ENCODE results near the gene ANO1. TPM values are rescaled to one million over a fixed set of nuclear protein-coding genes. Genes with fewer than 3 reads are reported as not detected.

Gene ANO1
- total RNA-seq, 4 donors from 2014 or later, result 87.7 to 133 (median 108) TPM

DNA sequence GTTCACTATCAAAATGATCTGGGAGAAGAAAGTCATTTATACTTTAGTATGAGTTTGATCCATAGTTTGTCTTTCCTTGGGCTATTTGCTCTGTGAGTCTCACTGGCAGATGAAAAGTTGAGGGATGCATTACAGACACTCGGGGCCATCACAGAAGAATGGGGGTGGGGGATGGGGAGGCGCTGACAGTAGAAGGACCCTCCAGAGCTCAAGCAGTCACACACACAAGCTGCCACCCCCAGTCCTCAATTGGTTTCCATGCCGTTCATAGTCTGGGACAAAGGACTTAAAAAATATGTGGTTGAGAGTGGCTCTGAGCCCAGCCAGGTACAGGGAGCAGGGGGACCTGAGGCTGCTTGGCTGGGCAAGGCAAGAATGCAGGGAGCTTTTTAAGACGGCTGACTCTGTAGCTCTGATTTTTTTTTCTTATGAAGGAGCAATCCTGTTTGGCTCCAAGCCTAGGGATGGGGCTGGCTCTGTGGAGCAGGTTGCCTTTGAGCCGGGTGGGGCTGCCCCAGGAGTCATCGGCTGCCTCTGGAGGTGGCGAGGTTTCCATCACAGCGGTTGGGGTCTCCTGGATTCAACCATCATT is 13.3 kb upstream of the ANO1 start:
- H3K4me3 ChIP-seq, result no peak overlapping the region
- no peak for DNase-seq (ENCODE audit: low spot score in 2 of 2)
- no peaks in the 10 kb centered on the region for H3K9me3 ChIP-seq
- no peak for TF ChIP-seq CTCF (IDR thresholded peaks at IDR 0.05)
- TF ChIP-seq POLR2A (IDR thresholded peaks at IDR 0.05), result no peak
- no peak for TF ChIP-seq EP300 (IDR thresholded peaks at IDR 0.05)
- no peak for TF ChIP-seq POLR2AphosphoS5 (IDR thresholded peaks at IDR 0.05)
- no peaks in the 10 kb centered on the region for H3K36me3 ChIP-seq
- no peak overlapping the region for H3K27ac ChIP-seq
- peaks cover 19% of the 10 kb centered on the region for H3K4me1 ChIP-seq
- peaks cover 27% of the 10 kb centered on the region for H3K27me3 ChIP-seq
- WGBS, result 49% methylated on average over 4 of the region's 8 CpGs

DNA sequence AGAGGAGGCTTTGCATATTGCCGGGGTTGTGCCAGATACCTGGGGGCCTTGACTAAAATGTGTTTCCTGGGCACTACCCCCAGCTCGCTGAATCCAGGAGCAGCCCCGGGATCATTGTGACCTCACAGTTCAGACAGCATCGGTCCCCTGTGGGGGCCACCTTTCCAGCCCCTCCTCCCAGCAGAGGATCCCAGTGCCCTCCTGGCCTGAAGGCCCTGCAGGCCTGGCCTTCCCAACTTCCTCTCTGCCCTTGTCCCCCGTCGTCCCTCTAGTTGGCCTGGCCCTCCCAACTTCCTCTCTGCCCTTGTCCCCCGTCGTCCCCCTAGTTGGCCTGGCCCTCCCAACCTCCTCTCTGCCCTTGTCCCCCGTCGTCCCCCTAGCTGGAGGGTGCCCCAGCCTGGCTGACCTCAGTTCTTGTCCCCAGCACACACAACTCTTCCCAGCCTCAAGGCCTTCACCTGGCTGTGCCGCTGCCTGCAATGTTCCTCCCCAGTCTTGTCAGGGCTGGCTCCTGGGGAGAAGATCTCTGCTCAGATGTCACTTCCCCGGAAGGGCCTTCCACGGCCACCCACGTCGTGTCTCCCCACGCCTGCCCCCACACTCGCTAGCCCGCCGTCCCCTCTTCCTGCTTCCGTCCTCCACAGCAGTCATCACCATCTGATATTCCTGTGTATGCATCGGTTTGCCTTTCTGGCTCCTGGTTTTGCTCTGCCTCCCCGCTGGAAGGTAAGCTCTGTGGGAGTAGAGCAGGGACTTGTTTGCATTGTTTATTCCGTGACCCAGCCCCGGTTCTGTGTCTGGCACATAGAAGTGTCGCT is 12.6 kb upstream of the ANO1 start:
- peaks cover 32% of the 10 kb centered on the region for H3K27me3 ChIP-seq
- H3K36me3 ChIP-seq, result no peaks in the 10 kb centered on the region
- H3K27ac ChIP-seq, result no peak overlapping the region
- TF ChIP-seq EP300 (IDR thresholded peaks at IDR 0.05) (no peak), CTCF (IDR thresholded peaks at IDR 0.05) (no peak), POLR2AphosphoS5 (IDR thresholded peaks at IDR 0.05) (no peak), POLR2A (IDR thresholded peaks at IDR 0.05) (no peak)
- no peak overlapping the region for H3K4me3 ChIP-seq
- peaks cover 19% of the 10 kb centered on the region for H3K4me1 ChIP-seq
- H3K9me3 ChIP-seq, result no peaks in the 10 kb centered on the region
- DNase-seq (ENCODE audit: low spot score in 2 of 2), result peak in 1 of 2 donors; percentile 75
- WGBS, result 74% methylated on average over 25 of the region's 25 CpGs

DNA sequence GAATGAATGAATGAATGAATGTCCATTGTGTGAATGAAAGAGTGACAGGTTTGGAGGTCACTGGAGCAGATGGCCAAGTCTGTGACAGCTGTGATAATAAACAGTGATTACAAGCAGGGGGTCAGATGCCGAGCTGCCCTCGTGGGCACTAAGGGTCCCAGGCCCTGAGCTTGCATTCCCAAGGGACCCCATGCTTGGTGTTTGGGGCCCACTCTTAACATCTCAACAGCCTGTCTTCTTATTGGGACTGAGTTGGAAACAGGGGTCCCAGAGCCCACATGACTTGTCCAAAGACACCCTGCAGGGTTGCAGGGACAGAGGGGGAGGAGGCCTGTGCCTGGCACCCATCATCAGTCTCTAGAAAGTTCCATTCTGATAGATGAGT is 12.0 kb upstream of the ANO1 start:
- H3K9me3 ChIP-seq, result no peaks in the 10 kb centered on the region
- peaks cover 36% of the 10 kb centered on the region for H3K27me3 ChIP-seq
- no peak overlapping the region for H3K27ac ChIP-seq
- peak in 1 of 2 donors; percentile 72 for DNase-seq (ENCODE audit: low spot score in 2 of 2)
- H3K4me1 ChIP-seq, result peaks cover 19% of the 10 kb centered on the region
- TF ChIP-seq POLR2A (IDR thresholded peaks at IDR 0.05) (no peak), POLR2AphosphoS5 (IDR thresholded peaks at IDR 0.05) (no peak), CTCF (IDR thresholded peaks at IDR 0.05) (no peak), EP300 (IDR thresholded peaks at IDR 0.05) (no peak)
- no peak overlapping the region for H3K4me3 ChIP-seq
- WGBS, result 85% methylated on average over 2 of the region's 2 CpGs
- H3K36me3 ChIP-seq, result no peaks in the 10 kb centered on the region

GRCh38 chr11:70066628-70067027 is 11.5 kb upstream of the ANO1 start:
- Histone ChIP-seq H3K36me3 (no peaks in the 10 kb centered on the region), H3K9me3 (no peaks in the 10 kb centered on the region), H3K27ac (no peak overlapping the region), H3K4me1 (peaks cover 19% of the 10 kb centered on the region), H3K27me3 (peaks cover 40% of the 10 kb centered on the region), H3K4me3 (no peak overlapping the region)
- TF ChIP-seq CTCF (IDR thresholded peaks at IDR 0.05) (no peak), POLR2AphosphoS5 (IDR thresholded peaks at IDR 0.05) (no peak)
- peak in 1 of 2 donors; percentile 49 for DNase-seq (ENCODE audit: low spot score in 2 of 2)
- 89% methylated on average over 11 of the region's 13 CpGs for WGBS

- no peak for TF ChIP-seq POLR2A (IDR thresholded peaks at IDR 0.05)
- TF ChIP-seq CTCF (IDR thresholded peaks at IDR 0.05), result no peak
- TF ChIP-seq EP300 (IDR thresholded peaks at IDR 0.05), result no peak
- TF ChIP-seq POLR2AphosphoS5 (IDR thresholded peaks at IDR 0.05), result no peak
- Histone ChIP-seq H3K36me3 (no peaks in the 10 kb centered on the region), H3K27ac (no peak overlapping the region), H3K9me3 (no peaks in the 10 kb centered on the region), H3K4me3 (no peak overlapping the region), H3K4me1 (peaks cover 19% of the 10 kb centered on the region), H3K27me3 (peaks cover 40% of the 10 kb centered on the region)
- 88% methylated on average over 8 of the region's 8 CpGs for WGBS
- no peak for DNase-seq (ENCODE audit: low spot score in 2 of 2)
These were observed 11.1 kb upstream of the ANO1 start for GRCh38 chr11:70067036-70067435.
